Small intestine (tissue), 7 donors: ENCODE measurements around the gene POP4. TPM values are rescaled to one million over a fixed set of nuclear protein-coding genes. Genes with fewer than 3 reads are reported as not detected.
A peak's percentile ranks its signal among the peaks of the same experiment; 100 is the strongest.
"Not testable (repeated sequence)": the region's sequence is repeated elsewhere in the genome, so short reads cannot be mapped to it uniquely, and the experiment has no call there.

Source experiments
- DNase-seq, 2 donors: peaks; one replicate each; pipeline versions ENCODE4 v3.0.0 to v3.0.0-alpha.2; 2013
- FAIRE-seq: peaks from 2 replicates; lab custom pipeline; 2012; peaks lifted over from hg19 to GRCh38; lab: Jason Lieb, UNC
- H3K27ac ChIP-seq, 3 donors: one replicate each; pipeline ENCODE4 v1.5.1; 2013; ENCODE audit warnings: low read length in 2 of 3, mild to moderate bottlenecking in 2 of 3, control low read depth in 1 of 3, inconsistent platforms in 1 of 3, low read depth in 1 of 3, moderate library complexity in 1 of 3
- H3K27me3 ChIP-seq, 3 donors: one replicate each; pipeline ENCODE4 v1.6.1; 2013; ENCODE audit warnings: low read length in 3 of 3, inconsistent platforms in 1 of 3; ENCODE audit not compliant: control insufficient read depth in 3 of 3, insufficient read depth in 3 of 3
- H3K36me3 ChIP-seq, 3 donors: one replicate each; pipeline ENCODE4 v1.6.1; 2013; ENCODE audit warnings: low read length in 3 of 3, inconsistent platforms in 1 of 3, low read depth in 1 of 3, mild to moderate bottlenecking in 1 of 3, moderate library complexity in 1 of 3; ENCODE audit not compliant: control insufficient read depth in 3 of 3, insufficient read depth in 2 of 3
- H3K4me1 ChIP-seq, 3 donors: one replicate each; pipeline ENCODE4 v1.6.1; 2013; ENCODE audit warnings: low read length in 2 of 3, inconsistent platforms in 1 of 3, low read depth in 1 of 3, mild to moderate bottlenecking in 1 of 3, moderate library complexity in 1 of 3; ENCODE audit not compliant: control insufficient read depth in 3 of 3, insufficient read depth in 2 of 3
- H3K4me3 ChIP-seq, 3 donors: one replicate each; pipeline ENCODE4 v1.5.1; 2013; ENCODE audit warnings: low read length in 3 of 3, control low read depth in 1 of 3, inconsistent platforms in 1 of 3, low read depth in 1 of 3, mild to moderate bottlenecking in 1 of 3, moderate library complexity in 1 of 3
- H3K9me3 ChIP-seq, 2 donors: one replicate each; pipeline ENCODE4 v1.6.1; 2013; ENCODE audit warnings: low read depth in 1 of 2, low read length in 1 of 2; ENCODE audit not compliant: control insufficient read depth in 2 of 2, insufficient read depth in 1 of 2
- WGBS, 3 donors: extraction: QIAGEN DNeasy Blood & Tissue Kit; methylation state at CpG; one replicate each; pipeline ENCODE4 v1.1.7; 2013; 5-methylcytosine and 5-hydroxymethylcytosine counted together
- polyA plus RNA-seq, 4 donors: library from polyadenylated mRNA; stranded (reverse) in 3 of 4; unstranded in 1 of 4; fragments of 200-250 nt in 3 of 4; fragments of 120-200 nt in 1 of 4; gene quantifications; one replicate each; pipeline versions ENCODE4 v1.2.1 to v1.2.3, GENCODE V29; 2013
- donor health status: healthy with polysubstance abuse.
- donor health status: control.
- donor health status: control.
- donor health status: Bipolar disorder and iron deficiency.
- donor health status: healthy.

POP4 gene
- polyA plus RNA-seq, 4 donors: 64.3 to 102 (median 80.8) TPM

- H3K27me3 ChIP-seq: no peaks in the 10 kb centered on the region
- peaks cover 0 to 4% (median 0%) of the 10 kb centered on the region in 3 donors for H3K4me1 ChIP-seq
- peak in 1 of 2 donors; percentile 56 for DNase-seq
- no peak overlapping the region for H3K4me3 ChIP-seq
- no peaks in the 10 kb centered on the region for H3K36me3 ChIP-seq
- no peak for FAIRE-seq
- WGBS, 3 donors: 40 to 69% (median 50%) methylated on average over 9 of the region's 9 CpGs
- H3K27ac ChIP-seq: peak overlapping the region in 1 of 3 donors; percentile 25
- H3K9me3 ChIP-seq: no peaks in the 10 kb centered on the region
Measured at GRCh38 chr19:29625186-29625651, 19.1 kb downstream of the POP4 start.

GRCh38 chr19:29626386-29626785 lies 20.3 kb downstream of the POP4 start:
- WGBS, 3 donors: 96 to 99% (median 96%) methylated on average over 7 of the region's 7 CpGs
- H3K27ac ChIP-seq: no peak overlapping the region
- H3K9me3 ChIP-seq: no peaks in the 10 kb centered on the region
- DNase-seq (no peak), FAIRE-seq (no peak)
- H3K36me3 ChIP-seq: no peaks in the 10 kb centered on the region
- peaks cover 0 to 4% (median 0%) of the 10 kb centered on the region in 3 donors for H3K4me1 ChIP-seq
- H3K27me3 ChIP-seq: no peaks in the 10 kb centered on the region
- H3K4me3 ChIP-seq: no peak overlapping the region

GRCh38 chr19:29626832-29627231 lies 20.7 kb downstream of the POP4 start:
- H3K27ac ChIP-seq, H3K9me3 ChIP-seq, FAIRE-seq, H3K4me1 ChIP-seq, H3K27me3 ChIP-seq, DNase-seq, H3K4me3 ChIP-seq, H3K36me3 ChIP-seq: not testable (repeated sequence)
- WGBS, 3 donors: 43 to 80% (median 62%) methylated on average over 9 of the region's 9 CpGs

- Histone ChIP-seq H3K27ac (no peak overlapping the region), H3K36me3 (no peaks in the 10 kb centered on the region), H3K27me3 (no peaks in the 10 kb centered on the region), H3K4me3 (no peak overlapping the region), H3K4me1 (peaks cover 0 to 4% (median 0%) of the 10 kb centered on the region in 3 donors), H3K9me3 (no peaks in the 10 kb centered on the region)
- DNase-seq (no peak), FAIRE-seq (no peak)
- 89 to 91% (median 90%) methylated on average over 16 of the region's 16 CpGs for WGBS, 3 donors
Measured at GRCh38 chr19:29628661-29629385, 22.7 kb downstream of the POP4 start.

- DNase-seq (no peak), FAIRE-seq (no peak)
- no peaks in the 10 kb centered on the region for H3K36me3 ChIP-seq
- no peaks in the 10 kb centered on the region for H3K9me3 ChIP-seq
- no peaks in the 10 kb centered on the region for H3K27me3 ChIP-seq
- WGBS, 3 donors: 82 to 88% (median 85%) methylated on average over 5 of the region's 5 CpGs
- H3K4me3 ChIP-seq: no peak overlapping the region
- no peak overlapping the region for H3K27ac ChIP-seq
- H3K4me1 ChIP-seq: peaks cover 0 to 4% (median 0%) of the 10 kb centered on the region in 3 donors
Measured at GRCh38 chr19:29629836-29630534, 23.9 kb downstream of the POP4 start.

GRCh38 chr19:29630655-29631054 lies 24.6 kb downstream of the POP4 start:
- Histone ChIP-seq H3K4me1 (peaks cover 0 to under 1% (median 0%) of the 10 kb centered on the region in 3 donors), H3K27ac (no peak overlapping the region), H3K36me3 (no peaks in the 10 kb centered on the region), H3K9me3 (no peaks in the 10 kb centered on the region), H3K27me3 (no peaks in the 10 kb centered on the region), H3K4me3 (no peak overlapping the region)
- DNase-seq (no peak), FAIRE-seq (no peak)
- 67 to 78% (median 75%) methylated on average over 2 of the region's 2 CpGs for WGBS, 3 donors

- WGBS, 3 donors: 87 to 90% (median 88%) methylated on average over 3 of the region's 3 CpGs
- no peak for FAIRE-seq
- Histone ChIP-seq H3K4me3 (no peak overlapping the region), H3K36me3 (no peaks in the 10 kb centered on the region), H3K27ac (no peak overlapping the region), H3K9me3 (no peaks in the 10 kb centered on the region), H3K4me1 (no peaks in the 10 kb centered on the region), H3K27me3 (no peaks in the 10 kb centered on the region)
- no peak for DNase-seq
Measured at GRCh38 chr19:29631450-29631849, 25.4 kb downstream of the POP4 start.

GRCh38 chr19:29634002-29634401 lies 27.9 kb downstream of the POP4 start:
- no peaks in the 10 kb centered on the region for H3K9me3 ChIP-seq
- H3K27me3 ChIP-seq: no peaks in the 10 kb centered on the region
- no peaks in the 10 kb centered on the region for H3K36me3 ChIP-seq
- DNase-seq (no peak), FAIRE-seq (no peak)
- H3K27ac ChIP-seq: no peak overlapping the region
- no peaks in the 10 kb centered on the region for H3K4me1 ChIP-seq
- WGBS, 3 donors: 71 to 88% (median 81%) methylated on average over 2 of the region's 2 CpGs
- no peak overlapping the region for H3K4me3 ChIP-seq
